Left ventricle myocardium superior (tissue), 1 donor: Measurements from ENCODE around the gene MANSC1. TPM values are rescaled to one million over a fixed set of nuclear protein-coding genes. Genes with fewer than 3 reads are reported as not detected.
"Not testable (repeated sequence)": the region's sequence is repeated elsewhere in the genome, so short reads cannot be mapped to it uniquely, and the experiment has no call there.

Experiments
- ATAC-seq: fragments of 200-7000 bp; cut with Tn5 transposase; one replicate; pipeline ENCODE4 v1.9.1; 2020; ENCODE audit warnings: mild to moderate bottlenecking, moderate library complexity
- DNase-seq: peaks from one replicate; pipeline ENCODE4 v3.0.0-alpha.2; 2020
- intact Hi-C: fragments of 100-400 bp; cut with micrococcal nuclease; formaldehyde crosslinking; loops from one replicate; pipeline ENCODE4 v1.11.0; 2022
- total RNA-seq: library from RNA; stranded (reverse); fragmentation: NEBNext Ultra II Directional; extraction: Animal tissue kit (Norgen Biotek cat#: 25700); gene quantifications from one replicate; pipeline ENCODE4 v1.2.1, GENCODE V29; 2021
- donor health status: DM: no; HTN: yes; CAD: no; lungs with severe emphysema.

The MANSC1 gene
- total RNA-seq, 1 donor from 2014 or later: 8.4 TPM

DNA sequence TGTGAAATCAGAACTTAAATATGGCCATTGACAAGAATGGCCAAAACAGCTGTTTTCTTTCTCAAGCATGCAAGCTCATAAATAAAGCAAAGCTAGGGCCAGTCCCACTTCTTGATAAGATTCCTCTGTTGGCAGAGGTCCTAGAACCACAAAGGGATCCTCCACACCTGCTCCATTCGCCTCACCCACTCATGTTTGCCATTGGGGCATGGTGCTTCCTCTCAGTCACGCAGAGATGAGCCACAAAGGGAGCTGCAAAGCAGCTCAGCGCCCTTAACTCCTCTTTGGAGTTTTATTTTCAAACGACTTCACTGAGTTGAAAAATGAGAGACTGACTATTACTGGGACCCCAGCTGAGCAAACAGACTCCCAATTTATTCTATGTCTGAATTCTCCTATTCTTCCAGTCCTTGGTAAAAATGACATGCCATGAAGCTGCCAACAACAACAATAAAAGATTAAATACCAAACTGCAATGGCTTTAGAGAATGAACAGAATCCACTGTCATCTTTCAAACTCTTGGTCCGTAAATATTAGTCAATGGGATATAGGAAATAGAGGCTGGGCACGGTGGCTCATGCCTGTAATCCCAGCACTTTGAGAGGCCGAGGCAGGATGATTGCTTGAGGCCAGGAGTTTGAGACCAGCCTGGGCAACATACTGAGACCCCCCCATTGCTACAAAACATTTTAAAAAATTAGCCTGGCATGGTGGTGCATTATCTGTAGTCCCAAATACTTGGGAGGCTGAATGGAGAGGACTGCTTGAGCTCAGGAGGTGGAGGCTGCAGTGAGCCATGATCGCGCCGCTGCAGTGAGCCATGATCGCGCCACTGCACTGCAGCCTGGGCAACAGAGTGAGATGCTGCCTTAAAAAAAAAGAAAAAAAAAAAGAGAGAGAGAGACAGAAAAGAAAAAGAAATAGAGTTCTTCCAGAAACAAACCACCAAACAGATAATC lies 16.4 kb downstream of the MANSC1 start:
- ATAC-seq: peak; percentile 36
- DNase-seq: no peak
- intact Hi-C loops: no loop called here

- ATAC-seq (no peak), DNase-seq (no peak)
- intact Hi-C loops: no loop called here
These were observed 18.1 kb downstream of the MANSC1 start for GRCh38 chr12:12331896-12332295.

DNA sequence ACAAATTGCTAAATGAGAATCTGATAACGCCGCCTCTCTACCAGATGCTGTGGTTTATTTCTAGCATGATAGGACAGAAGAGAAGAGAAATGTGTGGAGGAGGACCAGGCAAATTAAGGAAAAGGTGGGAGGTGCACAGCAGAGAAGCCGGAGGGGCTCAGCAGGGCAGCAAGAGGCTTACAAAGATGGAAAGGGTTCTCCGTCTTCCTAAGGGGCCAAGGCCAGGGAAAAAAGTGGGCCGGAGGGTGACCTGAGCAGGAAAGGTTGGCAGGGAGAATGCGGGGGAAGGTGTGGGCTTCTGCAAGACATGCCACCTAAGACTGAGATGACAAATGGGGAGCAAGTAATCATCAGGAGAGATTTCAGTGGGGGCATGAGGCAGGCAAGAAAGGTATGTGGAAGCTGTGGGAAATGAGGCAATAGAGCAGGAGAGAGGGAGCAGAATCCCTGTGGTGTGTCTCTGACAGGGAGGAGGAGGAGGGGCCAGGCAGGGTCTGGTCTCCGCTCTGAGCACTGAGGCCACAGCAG lies 18.7 kb downstream of the MANSC1 start:
- ATAC-seq: no peak
- no peak for DNase-seq
- intact Hi-C loops: no loop called here

GRCh38 chr12:12327802-12328201 lies 22.2 kb downstream of the MANSC1 start:
- intact Hi-C loops: loop anchor here (2.0 kb wide), 1 partner anchor 245 kb away; no protein-coding TSS in a partner anchor
- no peak for DNase-seq
- peak; percentile 50 for ATAC-seq

DNA sequence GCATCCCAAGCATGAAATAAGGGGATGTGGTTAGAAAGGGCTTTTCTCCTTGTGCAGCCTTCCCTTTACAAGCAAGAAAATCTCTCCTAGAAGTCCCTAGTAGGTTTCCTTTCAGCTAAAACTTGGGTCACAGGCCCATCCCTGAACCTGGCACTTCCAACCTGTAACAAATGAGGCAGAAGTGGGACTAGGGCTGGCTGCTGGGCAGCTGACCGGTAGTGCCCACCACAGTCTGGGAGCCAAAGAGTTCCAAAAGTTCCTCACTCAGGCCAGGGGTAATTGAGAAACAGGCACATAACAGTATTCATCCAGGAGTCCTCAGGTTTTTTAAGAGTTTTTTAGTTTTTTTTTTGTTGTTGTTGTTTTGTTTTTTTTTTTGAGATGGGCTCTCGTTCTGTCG lies 23.8 kb downstream of the MANSC1 start:
- intact Hi-C loops: loop anchor here (2.0 kb wide), 1 partner anchor 243 kb away; no protein-coding TSS in a partner anchor
- DNase-seq (no peak), ATAC-seq (no peak)

DNA sequence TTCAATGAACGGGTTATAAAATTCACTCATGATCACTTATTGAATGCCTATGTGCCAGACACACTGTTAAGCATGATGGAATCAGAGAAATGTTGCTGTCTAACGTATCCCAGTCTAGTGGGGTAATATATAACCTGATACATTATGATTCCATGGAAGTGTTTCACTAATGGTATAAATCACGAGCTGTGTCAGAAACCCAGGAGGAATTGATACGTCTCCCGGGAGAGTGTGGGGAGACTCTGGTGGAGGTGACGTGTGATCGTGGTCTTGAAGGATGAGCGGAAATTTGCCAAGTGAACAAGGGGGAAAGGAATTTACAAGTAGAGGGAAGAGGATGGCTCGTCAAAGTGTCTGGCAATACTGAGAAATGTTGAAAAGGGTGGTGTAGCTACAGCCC lies 26.5 kb downstream of the MANSC1 start:
- ATAC-seq (no peak), DNase-seq (no peak)
- intact Hi-C loops: no loop called here

DNA sequence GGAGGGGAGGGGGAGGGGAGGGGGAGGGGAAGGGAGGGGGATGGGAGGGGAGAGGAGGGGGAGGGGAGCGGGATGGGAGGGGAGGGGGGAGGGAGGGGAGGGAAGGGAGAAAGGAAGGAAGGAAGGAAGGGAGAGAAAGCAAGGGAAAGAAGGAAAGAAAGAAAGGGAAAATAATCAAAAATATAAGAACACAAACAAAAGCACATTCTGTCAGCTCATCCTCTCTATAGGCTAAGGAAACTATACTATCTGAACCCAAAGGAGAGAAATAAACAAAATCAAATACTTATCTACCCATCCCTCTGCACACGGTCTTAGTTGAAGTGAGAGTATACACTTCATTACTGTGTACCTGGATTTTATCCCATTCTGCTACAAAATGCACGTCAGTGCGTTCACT lies 26.9 kb downstream of the MANSC1 start:
- no peak for ATAC-seq
- no peak for DNase-seq
- intact Hi-C loops: no loop called here

DNA sequence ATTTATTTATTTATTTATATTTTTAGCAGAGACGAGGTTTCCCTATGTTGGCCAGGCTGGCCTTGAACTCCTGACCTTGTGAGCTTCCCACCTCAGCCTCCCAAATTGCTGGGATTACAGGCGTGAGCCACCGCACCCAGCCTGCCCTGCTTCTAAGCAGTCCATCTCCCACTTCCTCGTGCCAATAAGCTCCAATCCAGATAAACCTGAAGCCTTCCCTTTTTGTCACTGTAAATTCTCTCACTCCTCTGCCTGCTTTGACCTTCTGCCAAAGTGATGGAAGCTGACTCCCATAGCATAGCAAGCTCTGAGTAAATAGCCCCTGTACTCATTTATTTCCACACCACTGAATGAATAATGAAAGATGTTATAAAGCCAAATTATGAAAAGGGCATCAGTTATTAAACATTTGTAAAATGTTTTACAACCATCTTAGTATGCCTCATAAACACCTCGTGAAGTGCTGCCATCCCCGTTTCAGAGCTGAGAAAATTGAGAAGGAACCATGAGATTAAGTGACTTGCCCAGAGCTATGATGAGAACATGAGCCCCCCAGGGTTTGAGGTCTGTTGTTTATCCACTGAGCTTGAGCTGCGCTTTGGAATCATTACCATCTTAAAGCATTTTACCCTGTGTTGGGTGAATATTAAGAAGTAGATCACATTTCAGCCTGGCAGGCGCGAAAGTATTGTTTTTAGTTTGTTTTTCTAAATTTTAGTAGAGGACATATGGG lies 30.4 kb downstream of the MANSC1 start:
- peak; percentile 24 for ATAC-seq
- no peak for DNase-seq
- intact Hi-C loops: no loop called here

GRCh38 chr12:12315838-12316237 lies 34.2 kb downstream of the MANSC1 start:
- no peak for ATAC-seq
- no peak for DNase-seq
- intact Hi-C loops: no loop called here

GRCh38 chr12:12310695-12311094 lies 39.3 kb downstream of the MANSC1 start:
- intact Hi-C loops: not testable (repeated sequence)

DNA sequence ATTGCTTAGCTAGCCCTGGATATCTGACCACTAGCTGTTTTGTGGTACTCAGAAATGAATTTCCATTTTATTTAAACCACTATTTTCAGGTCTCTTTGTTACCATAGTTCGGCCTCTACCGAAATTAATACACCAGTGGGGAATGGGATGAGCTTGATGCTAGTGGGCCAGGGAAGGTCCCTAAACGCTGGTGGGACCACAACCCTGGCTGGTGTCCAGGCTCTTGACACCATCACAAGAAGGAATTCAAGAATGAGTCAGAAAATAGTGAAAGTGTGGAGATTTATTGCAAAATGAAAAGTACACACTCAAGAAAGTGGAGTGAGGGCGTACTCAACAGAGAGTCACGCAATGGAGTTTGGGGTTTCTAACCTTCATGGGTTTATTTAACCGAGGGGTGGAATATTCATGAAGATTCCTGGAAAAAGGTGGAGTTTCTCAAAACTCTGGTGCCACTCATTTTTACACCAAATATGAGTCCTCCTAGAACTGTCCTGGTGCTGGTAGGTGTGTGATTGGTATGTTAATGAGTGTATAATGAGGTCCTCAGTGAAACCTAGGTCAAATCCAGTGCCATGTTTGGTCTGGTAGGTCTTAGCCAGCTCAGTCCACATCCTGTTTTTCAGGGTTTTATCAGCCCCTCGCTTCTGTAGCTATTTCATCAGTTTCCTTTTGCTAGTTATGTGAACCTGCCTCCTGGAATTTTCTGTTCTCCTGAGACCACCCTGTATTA lies 44.3 kb downstream of the MANSC1 start:
- ATAC-seq (no peak), DNase-seq (no peak)
- intact Hi-C loops: no loop called here

More at GRCh38 chr12:12310695-12311094, 39.3 kb downstream of the MANSC1 start:
- not testable (repeated sequence) for DNase-seq, ATAC-seq

GRCh38 chr12:12302976-12303375 lies 47.1 kb downstream of the MANSC1 start:
- DNase-seq (no peak), ATAC-seq (no peak)
- intact Hi-C loops: no loop called here

DNA sequence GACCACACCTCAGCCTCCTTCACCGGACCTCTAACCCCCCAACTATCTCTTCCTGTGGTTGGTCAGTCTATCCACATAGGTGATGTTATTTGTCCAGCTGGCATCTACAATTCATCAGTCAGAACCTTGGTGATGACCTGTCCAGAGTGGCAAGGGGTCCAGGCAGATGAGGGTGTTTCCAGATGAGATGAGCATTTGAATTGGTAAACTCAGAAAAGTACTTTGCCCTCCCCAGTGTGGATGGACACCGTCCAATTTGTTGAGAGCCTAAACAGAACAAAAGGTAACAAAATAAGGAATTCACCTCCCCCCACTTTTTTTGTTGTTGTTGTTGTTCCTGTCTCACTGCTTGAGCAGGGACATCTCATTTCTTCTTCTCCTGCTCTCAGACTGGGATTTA lies 48.9 kb downstream of the MANSC1 start:
- DNase-seq (no peak), ATAC-seq (no peak)
- intact Hi-C loops: no loop called here

DNA sequence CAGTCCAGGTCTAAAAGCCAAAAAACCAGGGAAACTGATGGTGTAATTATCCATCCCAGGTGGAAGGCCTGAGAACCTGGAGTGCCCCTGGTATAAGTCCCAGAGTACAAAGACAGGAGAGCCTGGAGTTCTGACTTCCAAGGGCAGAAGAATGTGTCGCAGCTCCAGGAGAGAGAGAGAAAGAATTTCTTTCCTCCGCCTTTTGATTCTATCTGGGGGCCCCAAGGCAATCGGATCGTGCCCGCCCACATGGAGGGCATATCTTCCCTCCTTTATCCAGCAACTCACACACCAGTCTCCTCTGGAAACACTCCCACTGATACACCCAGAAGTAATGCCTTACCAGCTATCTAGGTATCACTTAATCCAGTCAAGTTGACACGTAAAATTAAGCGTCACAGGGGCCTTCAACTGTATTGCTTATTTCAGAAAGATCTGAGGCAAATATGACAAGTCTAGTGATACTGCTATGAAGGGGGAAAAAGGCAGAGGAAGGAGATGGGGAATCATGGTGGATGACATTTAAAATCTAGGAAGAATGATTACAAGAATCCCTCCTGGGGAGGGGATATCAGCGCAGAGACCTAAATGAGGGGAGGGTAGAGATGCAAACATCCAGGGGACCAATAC lies 52.7 kb downstream of the MANSC1 start:
- no peak for ATAC-seq
- intact Hi-C loops: no loop called here
- DNase-seq: no peak

DNA sequence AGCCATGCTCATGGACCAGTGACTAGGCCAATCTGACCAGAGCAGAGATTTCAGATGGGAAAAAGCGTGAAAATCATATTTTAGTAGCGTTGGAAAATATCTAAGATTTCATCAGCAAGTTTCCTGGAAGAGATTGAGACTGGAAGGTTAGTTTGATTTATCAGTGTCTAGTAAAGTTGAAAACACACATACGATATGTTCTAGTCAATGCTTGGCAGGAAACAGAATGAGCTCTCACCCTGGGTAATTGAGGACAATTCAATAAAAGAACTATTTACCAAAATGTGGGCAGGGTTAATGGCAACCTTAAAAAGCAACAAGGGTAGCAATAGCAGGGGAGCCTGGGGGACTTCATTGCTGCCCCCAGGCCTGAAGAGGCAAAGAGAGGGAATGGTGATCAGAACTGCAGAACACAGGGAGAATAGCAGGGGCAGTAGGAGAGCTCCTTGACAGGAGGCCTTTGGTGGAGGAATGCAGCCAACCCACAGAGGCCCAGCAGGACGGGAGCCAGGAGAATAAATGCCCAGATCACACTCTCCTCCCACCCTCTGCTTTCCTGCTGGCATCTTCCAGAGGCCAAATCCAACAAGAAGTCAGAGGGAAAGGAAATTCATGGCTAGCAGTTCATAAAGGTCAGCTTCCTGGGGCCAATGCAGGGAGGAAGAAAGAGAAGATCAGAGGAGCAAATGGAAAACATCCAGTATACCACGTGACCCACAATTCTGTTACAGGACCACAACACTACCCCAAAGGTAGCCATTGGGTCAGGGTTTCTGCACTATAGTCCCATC lies 55.6 kb downstream of the MANSC1 start:
- intact Hi-C loops: no loop called here
- DNase-seq (no peak), ATAC-seq (peak; percentile 41)

DNA sequence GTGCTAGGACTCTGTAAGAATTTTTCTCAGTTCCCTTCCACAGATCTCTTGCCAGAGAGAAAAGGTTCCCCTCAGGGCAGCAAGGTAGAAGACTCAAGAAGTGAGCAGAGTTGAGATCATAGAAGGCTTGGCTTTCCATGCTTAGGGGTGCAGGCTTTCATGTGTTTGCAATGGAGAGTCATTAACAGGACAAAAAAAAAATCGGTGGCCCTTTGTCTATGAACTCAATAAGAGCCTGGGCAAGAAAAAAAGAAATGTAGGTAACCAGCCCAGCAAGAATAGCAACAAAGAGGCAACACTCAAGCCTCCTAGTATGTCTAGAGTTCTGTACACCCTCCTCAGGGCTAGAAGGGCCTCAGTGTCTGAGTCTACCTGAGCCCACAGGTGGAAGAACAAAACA lies 59.8 kb downstream of the MANSC1 start:
- ATAC-seq: no peak
- DNase-seq: no peak
- intact Hi-C loops: no loop called here

DNA sequence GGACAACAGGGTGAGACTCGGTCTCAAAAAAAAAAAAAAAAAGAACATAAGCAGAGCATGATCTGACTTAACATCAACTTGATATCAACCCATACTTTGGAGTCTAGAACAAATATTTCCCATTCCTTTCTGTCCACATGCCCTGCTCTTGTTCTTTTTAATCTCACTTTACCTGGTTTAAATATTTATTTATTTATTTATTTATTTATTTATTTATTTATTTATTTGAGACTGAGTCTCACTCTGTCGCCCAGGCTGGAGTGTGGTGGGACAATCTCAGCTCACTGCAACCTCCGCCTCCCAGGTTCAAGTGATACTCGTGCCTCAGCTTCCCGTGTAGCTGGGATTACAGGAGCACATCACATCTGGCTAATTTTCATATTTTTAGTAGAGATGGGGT lies 63.6 kb downstream of the MANSC1 start:
- no peak for ATAC-seq
- no peak for DNase-seq
- intact Hi-C loops: no loop called here

DNA sequence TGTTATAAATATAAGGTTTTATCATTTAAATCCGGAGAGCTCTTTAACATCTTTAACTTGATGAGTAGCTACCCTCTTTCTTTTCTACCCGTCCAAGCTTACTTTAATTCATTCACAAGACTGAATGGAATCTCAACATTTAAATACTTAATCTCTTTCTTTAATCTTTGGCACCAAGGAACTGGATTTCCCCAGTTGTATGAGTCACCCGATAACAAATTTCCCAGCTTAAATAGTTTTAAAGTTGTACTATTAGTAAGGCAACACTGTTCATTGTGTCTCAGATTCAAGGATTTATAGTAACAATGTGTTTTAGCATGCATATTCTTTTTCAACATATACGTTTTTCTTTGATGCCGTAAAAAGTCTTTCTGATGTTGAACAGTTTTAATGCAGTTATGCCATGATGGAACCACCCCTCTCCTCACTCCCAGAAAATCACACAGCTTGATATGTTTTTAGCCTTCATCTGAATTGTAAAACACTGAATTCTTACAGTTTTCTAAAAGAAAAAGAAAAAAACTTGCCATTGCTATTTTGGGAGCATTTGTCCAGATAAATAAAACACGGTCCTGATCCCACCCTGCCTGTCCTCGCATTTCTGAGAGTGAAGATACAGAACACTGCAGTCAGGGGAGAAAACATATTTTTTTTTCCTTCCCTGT lies 67.1 kb downstream of the MANSC1 start:
- DNase-seq (no peak), ATAC-seq (peak; percentile 27)
- intact Hi-C loops: no loop called here
